DND-41 (cell line): Measurements from ENCODE around the gene PLA1A.

ENCODE experiments used
- ATAC-seq: fragments of 200-7000 bp; cut with Tn5 transposase; 3 replicates; pipeline ENCODE4 v1.9.1; 2021; ENCODE audit warnings: low read depth; ENCODE audit not compliant: insufficient read depth
- DNase-seq: peaks from one replicate; pipeline ENCODE4 v3.0.0-alpha.2; 2020
- H2AFZ ChIP-seq: 2 replicates; pipeline ENCODE4 v1.6.0; 2012; ENCODE audit warnings: low read depth, low read length
- H3K27ac ChIP-seq: 2 replicates; pipeline ENCODE4 v1.5.1; 2012; ENCODE audit warnings: low read length, inconsistent platforms
- H3K27me3 ChIP-seq: fragments of 200-600 bp; sonication (generic); 2 replicates; pipeline ENCODE4 v1.6.0; 2012; ENCODE audit warnings: low read length, mild to moderate bottlenecking, inconsistent platforms; ENCODE audit not compliant: insufficient read depth, poor library complexity
- H3K36me3 ChIP-seq: 2 replicates; pipeline ENCODE4 v1.5.1; 2012; ENCODE audit warnings: low read length, inconsistent platforms; ENCODE audit not compliant: insufficient read depth
- H3K4me1 ChIP-seq: 2 replicates; pipeline ENCODE4 v1.5.1; 2012; ENCODE audit warnings: mild to moderate bottlenecking, low read length; ENCODE audit not compliant: insufficient read depth
- H3K4me2 ChIP-seq: 2 replicates; pipeline ENCODE4 v1.6.0; 2012; ENCODE audit warnings: mild to moderate bottlenecking, moderate library complexity, low read length, inconsistent platforms; ENCODE audit not compliant: insufficient read depth
- H3K4me3 ChIP-seq, 2 experiments: fragments of 200-600 bp in 1 of 2; shearing (Covaris generic) in 1 of 2; 2 replicates each; pipeline ENCODE4 v1.5.1; 2012 to 2016; ENCODE audit warnings: inconsistent platforms in 2 of 2, low read length in 2 of 2, mild to moderate bottlenecking in 2 of 2, low read depth in 1 of 2, moderate library complexity in 1 of 2
- H3K79me2 ChIP-seq: 2 replicates; pipeline ENCODE4 v1.6.0; 2012; ENCODE audit warnings: low read length, inconsistent platforms; ENCODE audit not compliant: insufficient read depth
- H3K9ac ChIP-seq: 2 replicates; pipeline ENCODE4 v1.6.0; 2012; ENCODE audit warnings: low read depth, mild to moderate bottlenecking, inconsistent platforms, low read length, moderate library complexity
- H3K9me3 ChIP-seq: 2 replicates; pipeline ENCODE4 v1.5.1; 2012; ENCODE audit warnings: low read length, moderate library complexity, mild to moderate bottlenecking, inconsistent platforms; ENCODE audit not compliant: insufficient read depth, severe bottlenecking
- H4K20me1 ChIP-seq: 2 replicates; pipeline ENCODE4 v1.6.0; 2012; ENCODE audit warnings: low read length; ENCODE audit not compliant: insufficient read depth
- EZH2 ChIP-seq: IDR thresholded peaks from 3 replicates; pipeline ENCODE4 v1.6.1; 2012; ENCODE audit warnings: borderline replicate concordance, low read depth, mild to moderate bottlenecking, moderate library complexity, low read length, inconsistent platforms; ENCODE audit not compliant: severe bottlenecking
- TF ChIP-seq, protein P1 (sequence below): IDR thresholded peaks from 2 replicates; pipeline ENCODE4 v1.5.1; 2012; ENCODE audit warnings: borderline replicate concordance, low read length, moderate library complexity, mild to moderate bottlenecking; ENCODE audit not compliant: poor library complexity, severe bottlenecking; ENCODE audit errors: extremely low read depth

PLA1A gene

DNA sequence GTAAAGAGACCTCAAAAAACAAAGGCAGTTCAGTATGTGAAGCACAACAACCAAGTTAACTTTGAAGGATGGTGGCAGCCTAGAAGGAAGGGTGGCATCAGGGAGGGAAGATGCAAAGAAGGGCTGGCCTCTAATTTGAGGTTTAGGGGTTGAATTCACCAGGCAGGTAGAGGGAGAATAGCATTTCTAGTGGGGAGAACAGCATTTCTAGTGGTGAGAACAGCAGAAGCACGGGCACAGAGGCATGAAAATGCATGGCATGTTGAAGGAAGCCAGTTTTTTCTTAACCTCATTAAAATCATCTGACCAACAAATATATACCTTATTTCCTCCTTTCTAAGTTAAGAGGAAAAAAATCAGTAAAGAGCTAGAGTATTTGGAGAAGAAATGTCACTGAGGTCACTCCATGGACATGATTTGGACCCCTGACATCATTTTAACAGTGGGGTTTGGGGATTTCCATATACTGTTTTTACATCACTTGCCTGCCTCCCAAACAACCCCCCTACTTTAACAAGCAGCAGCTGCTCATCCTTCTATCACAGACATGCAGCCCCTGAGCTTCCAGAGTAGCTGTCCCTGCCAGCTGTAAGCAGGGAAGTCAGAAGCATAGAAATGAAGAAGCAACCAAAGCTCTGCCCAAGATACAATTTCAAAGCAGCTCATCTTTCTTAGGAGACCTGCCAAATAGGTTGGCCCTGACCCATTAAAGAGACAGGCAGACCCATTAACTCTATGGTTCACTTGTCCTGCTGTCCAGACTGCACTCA, 65.1 kb downstream of the PLA1A start:
- Histone ChIP-seq H3K79me2 (no peaks in the 10 kb centered on the region), H3K4me2 (no peak overlapping the region), H3K4me3 (no peak overlapping the region), H2AFZ (no peak overlapping the region), H3K9me3 (no peaks in the 10 kb centered on the region), H3K27me3 (no peaks in the 10 kb centered on the region), H3K9ac (no peak overlapping the region), H4K20me1 (no peaks in the 10 kb centered on the region), H3K36me3 (peaks cover 4% of the 10 kb centered on the region; the same call in 1 of the 2 replicates), H3K27ac (no peak overlapping the region), H3K4me1 (no peaks in the 10 kb centered on the region)
- DNase-seq (no peak), ATAC-seq (no peak)
- TF ChIP-seq, protein P1, sequence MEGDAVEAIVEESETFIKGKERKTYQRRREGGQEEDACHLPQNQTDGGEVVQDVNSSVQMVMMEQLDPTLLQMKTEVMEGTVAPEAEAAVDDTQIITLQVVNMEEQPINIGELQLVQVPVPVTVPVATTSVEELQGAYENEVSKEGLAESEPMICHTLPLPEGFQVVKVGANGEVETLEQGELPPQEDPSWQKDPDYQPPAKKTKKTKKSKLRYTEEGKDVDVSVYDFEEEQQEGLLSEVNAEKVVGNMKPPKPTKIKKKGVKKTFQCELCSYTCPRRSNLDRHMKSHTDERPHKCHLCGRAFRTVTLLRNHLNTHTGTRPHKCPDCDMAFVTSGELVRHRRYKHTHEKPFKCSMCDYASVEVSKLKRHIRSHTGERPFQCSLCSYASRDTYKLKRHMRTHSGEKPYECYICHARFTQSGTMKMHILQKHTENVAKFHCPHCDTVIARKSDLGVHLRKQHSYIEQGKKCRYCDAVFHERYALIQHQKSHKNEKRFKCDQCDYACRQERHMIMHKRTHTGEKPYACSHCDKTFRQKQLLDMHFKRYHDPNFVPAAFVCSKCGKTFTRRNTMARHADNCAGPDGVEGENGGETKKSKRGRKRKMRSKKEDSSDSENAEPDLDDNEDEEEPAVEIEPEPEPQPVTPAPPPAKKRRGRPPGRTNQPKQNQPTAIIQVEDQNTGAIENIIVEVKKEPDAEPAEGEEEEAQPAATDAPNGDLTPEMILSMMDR = no peak
- TF ChIP-seq EZH2 = no peak

DNA sequence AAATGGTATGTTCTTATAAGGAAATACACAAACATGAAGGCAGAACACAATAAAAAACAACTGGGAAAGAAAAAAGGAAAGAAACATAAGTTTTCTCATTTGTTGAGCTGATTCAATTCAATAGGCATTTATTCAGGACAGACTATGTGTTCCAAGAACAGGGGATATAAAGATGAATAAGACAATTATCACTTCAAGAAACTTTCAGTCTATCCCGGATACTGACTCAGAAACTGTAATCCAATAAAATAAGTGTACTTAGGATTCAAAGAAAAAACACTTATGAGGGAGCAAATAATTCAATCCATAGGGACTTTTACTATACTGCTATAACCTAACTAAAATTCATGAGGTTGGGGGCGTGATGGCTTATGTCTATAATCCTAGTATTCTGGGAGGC, 66.2 kb downstream of the PLA1A start:
- no peak for TF ChIP-seq EZH2
- TF ChIP-seq, protein P1 = no peak
- no peak for DNase-seq
- no peak overlapping the region for H2AFZ ChIP-seq

DNA sequence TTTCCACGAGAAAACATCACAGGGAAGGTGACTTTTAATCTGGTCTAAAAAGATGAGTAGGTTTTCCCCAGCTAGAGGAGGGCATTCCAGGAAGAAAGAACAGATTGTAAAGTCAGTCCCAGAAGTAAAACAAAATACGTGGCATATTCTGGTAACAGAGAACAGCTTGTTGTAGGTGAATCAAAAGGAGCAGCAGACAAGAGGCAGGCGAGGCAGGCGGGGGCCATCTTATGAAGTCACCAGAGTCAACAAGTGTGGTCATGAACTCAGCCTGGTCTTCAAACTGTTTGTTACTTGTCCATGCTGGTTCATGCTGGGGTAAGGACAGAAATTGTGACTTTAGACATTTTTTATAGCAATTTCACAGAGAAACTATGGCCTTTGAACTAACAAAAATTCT, 66.7 kb downstream of the PLA1A start:
- no peak overlapping the region for H3K9ac ChIP-seq

More for the DNA sequence above, 66.2 kb downstream of the PLA1A start:
- H3K4me1 ChIP-seq = no peaks in the 10 kb centered on the region
- H3K27me3 ChIP-seq = no peaks in the 10 kb centered on the region
- H3K9me3 ChIP-seq = no peaks in the 10 kb centered on the region
- no peak overlapping the region for H3K9ac ChIP-seq
- H3K27ac ChIP-seq = no peak overlapping the region
- H3K79me2 ChIP-seq = no peaks in the 10 kb centered on the region
- H4K20me1 ChIP-seq = no peaks in the 10 kb centered on the region
- peaks cover 10% of the 10 kb centered on the region; the same call in 1 of the 2 replicates for H3K36me3 ChIP-seq
- no peak overlapping the region for H3K4me3 ChIP-seq
- no peak for ATAC-seq
- H3K4me2 ChIP-seq = no peak overlapping the region

More for the DNA sequence above, 66.7 kb downstream of the PLA1A start:
- ATAC-seq (no peak), DNase-seq (no peak)
- H4K20me1 ChIP-seq = no peaks in the 10 kb centered on the region
- no peak overlapping the region for H3K4me3 ChIP-seq
- no peaks in the 10 kb centered on the region for H3K79me2 ChIP-seq
- no peaks in the 10 kb centered on the region for H3K27me3 ChIP-seq
- H3K36me3 ChIP-seq = peaks cover 15% of the 10 kb centered on the region; the same call in 1 of the 2 replicates
- H3K4me2 ChIP-seq = no peak overlapping the region
- H3K9me3 ChIP-seq = no peaks in the 10 kb centered on the region
- H3K27ac ChIP-seq = no peak overlapping the region
- H3K4me1 ChIP-seq = no peaks in the 10 kb centered on the region
- TF ChIP-seq, protein P1 = no peak
- no peak for TF ChIP-seq EZH2
- no peak overlapping the region for H2AFZ ChIP-seq
